ENCODE data around the gene KRTAP5-2. TPM values are rescaled to one million over a fixed set of nuclear protein-coding genes. Genes with fewer than 3 reads are reported as not detected.
A peak's percentile ranks its signal among the peaks of the same experiment; 100 is the strongest.
"Not testable (repeated sequence)": the region's sequence is repeated elsewhere in the genome, so short reads cannot be mapped to it uniquely, and the experiment has no call there.

The KRTAP5-2 gene, protein sequence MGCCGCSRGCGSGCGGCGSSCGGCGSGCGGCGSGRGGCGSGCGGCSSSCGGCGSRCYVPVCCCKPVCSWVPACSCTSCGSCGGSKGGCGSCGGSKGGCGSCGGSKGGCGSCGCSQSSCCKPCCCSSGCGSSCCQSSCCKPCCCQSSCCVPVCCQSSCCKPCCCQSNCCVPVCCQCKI
- total RNA-seq = not detected
- long read RNA-seq, donor 1 = 0 reads
- long read RNA-seq, donor 2 = 0 reads

GRCh38 chr11:1597994-1598380 lies at the start of gene KRTAP5-2:
TSS of gene KRTAP5-2 (minus strand) at chr11:1598294. CDS start at chr11:1598250, 44 bp downstream.
- Histone ChIP-seq H3K36me3 (ENCODE audit: low read depth) (no peaks in the 10 kb centered on the region), H3K9me3 (no peaks in the 10 kb centered on the region), H3K4me3 (no peak within 1 kb of the TSS), H3K4me1 (ENCODE audit: low read depth) (peaks cover 4% of the 10 kb centered on the region)
- intact Hi-C loops (cut with DNase I, micrococcal nuclease) = no loop called here
- ATAC-seq = no peak
- TF ChIP-seq, protein P1, sequence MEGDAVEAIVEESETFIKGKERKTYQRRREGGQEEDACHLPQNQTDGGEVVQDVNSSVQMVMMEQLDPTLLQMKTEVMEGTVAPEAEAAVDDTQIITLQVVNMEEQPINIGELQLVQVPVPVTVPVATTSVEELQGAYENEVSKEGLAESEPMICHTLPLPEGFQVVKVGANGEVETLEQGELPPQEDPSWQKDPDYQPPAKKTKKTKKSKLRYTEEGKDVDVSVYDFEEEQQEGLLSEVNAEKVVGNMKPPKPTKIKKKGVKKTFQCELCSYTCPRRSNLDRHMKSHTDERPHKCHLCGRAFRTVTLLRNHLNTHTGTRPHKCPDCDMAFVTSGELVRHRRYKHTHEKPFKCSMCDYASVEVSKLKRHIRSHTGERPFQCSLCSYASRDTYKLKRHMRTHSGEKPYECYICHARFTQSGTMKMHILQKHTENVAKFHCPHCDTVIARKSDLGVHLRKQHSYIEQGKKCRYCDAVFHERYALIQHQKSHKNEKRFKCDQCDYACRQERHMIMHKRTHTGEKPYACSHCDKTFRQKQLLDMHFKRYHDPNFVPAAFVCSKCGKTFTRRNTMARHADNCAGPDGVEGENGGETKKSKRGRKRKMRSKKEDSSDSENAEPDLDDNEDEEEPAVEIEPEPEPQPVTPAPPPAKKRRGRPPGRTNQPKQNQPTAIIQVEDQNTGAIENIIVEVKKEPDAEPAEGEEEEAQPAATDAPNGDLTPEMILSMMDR (IDR thresholded peaks at IDR 0.05) = no peak
- DNase-seq = no peak

- H3K4me1 ChIP-seq (ENCODE audit: low read depth); H3K9me3 ChIP-seq; ATAC-seq; H3K36me3 ChIP-seq (ENCODE audit: low read depth); H3K4me3 ChIP-seq; intact Hi-C loops (cut with DNase I, micrococcal nuclease); DNase-seq: not testable (repeated sequence)
These were observed 48.4 kb upstream of the KRTAP5-2 start for GRCh38 chr11:1646540-1646939.

DNA sequence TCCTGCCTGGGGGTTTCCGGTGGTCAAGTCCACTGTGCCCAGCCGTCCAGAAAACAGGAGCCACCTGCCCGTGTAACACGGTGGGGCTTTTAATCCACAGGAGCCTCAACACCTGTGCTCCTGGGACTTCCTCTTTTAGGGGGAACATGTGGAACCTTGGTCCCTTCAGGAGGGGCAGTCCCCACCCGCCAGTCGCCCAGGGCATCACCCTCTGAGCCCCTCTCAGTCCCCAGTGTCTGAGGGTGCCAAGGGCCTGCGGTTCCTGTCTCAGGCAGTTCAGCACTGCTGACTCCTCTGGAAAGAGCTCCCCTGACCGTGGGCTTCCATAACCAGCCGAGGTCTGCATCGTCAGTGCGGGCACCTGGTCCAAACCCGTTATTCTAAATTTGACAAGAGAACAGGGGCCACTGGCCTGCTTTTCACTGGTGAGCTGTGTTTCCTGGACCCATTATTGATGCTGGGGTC lies 47.3 kb upstream of the KRTAP5-2 start:
- ATAC-seq = no peak
- no peak overlapping the region for H3K4me3 ChIP-seq
- H3K9me3 ChIP-seq = no peaks in the 10 kb centered on the region
- TF ChIP-seq, protein P1 (IDR thresholded peaks at IDR 0.05) = no peak
- peak in 1 of 3 donors; percentile 10 for DNase-seq
- intact Hi-C loops (cut with DNase I, micrococcal nuclease) = no loop called here
- no peaks in the 10 kb centered on the region for H3K4me1 ChIP-seq (ENCODE audit: low read depth)
- H3K36me3 ChIP-seq (ENCODE audit: low read depth) = no peaks in the 10 kb centered on the region

DNA sequence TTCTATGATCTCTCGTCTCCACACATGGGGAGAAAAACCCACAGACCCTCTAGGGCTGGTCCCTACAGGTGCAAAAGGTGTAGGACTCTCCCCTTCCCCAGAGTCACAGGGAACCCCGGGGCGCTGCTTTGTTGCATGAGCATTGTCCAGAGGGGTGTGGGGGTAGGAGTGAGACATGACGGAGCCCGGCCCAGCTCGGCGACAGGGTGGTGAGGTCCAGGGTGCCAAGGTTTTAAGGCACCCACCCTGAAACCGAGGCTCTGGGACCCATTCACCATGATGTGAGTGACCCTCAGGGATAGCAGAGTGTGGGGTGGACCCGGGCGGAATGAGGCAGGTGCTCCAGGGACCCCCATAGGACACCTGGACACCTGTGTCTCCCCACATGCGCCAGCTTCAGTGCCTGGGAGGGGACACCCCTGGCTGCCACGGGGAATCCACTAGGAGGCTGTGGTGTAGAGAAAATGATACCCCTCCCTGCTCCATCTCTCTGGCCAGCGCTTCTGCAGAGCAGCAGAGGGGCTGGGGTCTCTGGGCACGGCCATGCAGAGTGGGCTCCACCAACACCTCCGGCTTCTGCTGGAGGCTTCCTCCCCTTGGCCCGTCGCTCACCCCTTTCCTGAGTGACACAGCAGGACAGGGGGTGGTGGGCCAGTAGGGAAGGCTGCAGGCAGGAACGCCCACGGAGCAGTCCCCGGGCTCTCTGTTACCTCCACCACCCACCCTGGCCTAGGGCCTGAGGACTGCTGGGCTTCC lies 46.7 kb upstream of the KRTAP5-2 start:
- H3K4me3 ChIP-seq = no peak overlapping the region
- intact Hi-C loops (cut with DNase I, micrococcal nuclease) = no loop called here
- no peak for ATAC-seq
- H3K9me3 ChIP-seq = no peaks in the 10 kb centered on the region
- peaks cover 1% of the 10 kb centered on the region for H3K4me1 ChIP-seq (ENCODE audit: low read depth)
- H3K36me3 ChIP-seq (ENCODE audit: low read depth) = no peaks in the 10 kb centered on the region
- DNase-seq = peak in 1 of 3 donors; percentile 19
- TF ChIP-seq, protein P1 (IDR thresholded peaks at IDR 0.05) = no peak

GRCh38 chr11:1643146-1643690 lies 45.1 kb upstream of the KRTAP5-2 start:
- H3K4me3 ChIP-seq = no peak overlapping the region
- H3K36me3 ChIP-seq (ENCODE audit: low read depth) = no peaks in the 10 kb centered on the region
- TF ChIP-seq, protein P1 (IDR thresholded peaks at IDR 0.05) = no peak
- intact Hi-C loops (cut with DNase I, micrococcal nuclease) = no loop called here
- H3K9me3 ChIP-seq = no peaks in the 10 kb centered on the region
- peaks cover 16% of the 10 kb centered on the region for H3K4me1 ChIP-seq (ENCODE audit: low read depth)
- ATAC-seq (no peak), DNase-seq (no peak)
